Measurements from ENCODE around the gene RAD18. TPM values are rescaled to one million over a fixed set of nuclear protein-coding genes. Genes with fewer than 3 reads are reported as not detected.

Gene RAD18
- total and polyA plus RNA-seq, 2 experiments from 2014 or later: 6.0 to 6.5 TPM

DNA sequence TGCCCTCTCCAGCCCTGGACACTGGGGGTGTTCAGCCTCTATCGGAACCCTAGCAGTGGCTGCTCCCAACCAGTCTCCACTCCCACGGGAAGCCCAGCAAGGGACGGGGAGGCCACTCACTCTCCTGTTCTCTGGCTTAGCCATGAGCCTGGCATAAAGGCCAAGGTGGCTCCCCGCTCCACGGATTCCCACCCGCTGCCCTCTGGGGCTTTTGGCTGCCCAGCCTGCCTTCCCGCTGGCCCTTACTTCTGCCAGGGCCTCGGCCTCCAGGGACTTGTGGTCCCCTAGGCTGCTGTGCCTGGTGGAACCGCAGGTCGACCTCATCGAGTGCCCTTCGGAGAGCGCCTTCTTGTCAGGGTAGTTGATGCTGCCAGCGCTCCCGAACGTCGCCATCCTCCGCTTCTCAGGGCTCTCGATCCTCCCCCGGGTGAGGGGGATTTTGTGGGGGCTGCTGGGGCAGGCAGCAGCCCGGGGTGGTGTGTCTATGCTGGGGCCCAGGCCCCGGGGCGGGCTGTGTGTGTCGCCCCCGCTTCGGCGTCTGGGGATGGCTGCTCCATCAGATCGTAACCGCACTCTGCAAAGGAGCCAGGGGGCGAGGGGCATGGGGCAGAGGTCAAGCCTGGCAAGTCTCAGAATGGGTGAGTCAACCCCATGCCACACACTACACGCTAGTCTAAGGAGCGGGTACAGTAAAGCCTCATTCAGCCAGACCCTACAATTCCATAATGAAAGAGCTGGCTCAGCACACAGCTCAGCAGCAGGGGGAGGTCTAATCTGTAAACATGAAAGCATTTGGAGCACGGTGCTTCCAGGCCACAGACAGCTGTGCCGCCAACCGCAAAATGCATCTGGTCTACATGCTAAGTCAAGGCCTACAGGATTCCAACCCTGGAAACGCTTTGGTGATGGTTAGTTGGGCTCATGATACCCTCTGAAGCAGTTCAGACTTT, 27.3 kb upstream of the RAD18 start:
- Histone ChIP-seq H3K9me2 (replicated peaks; ENCODE audit: insufficient read depth) (no peaks in the 10 kb centered on the region), H3K4me1 (ENCODE audit: insufficient read depth) (peaks cover 7% of the 10 kb centered on the region), H4K20me1 (ENCODE audit: insufficient read depth, poor library complexity, severe bottlenecking) (no peaks in the 10 kb centered on the region), H3K9me3 (ENCODE audit: low read depth) (no peaks in the 10 kb centered on the region), H3K4me3 (no peak overlapping the region), H3K36me3 (replicated peaks; ENCODE audit: insufficient read depth, low read depth) (no peaks in the 10 kb centered on the region), H3K4me2 (no peak overlapping the region), H3K27me3 (no peaks in the 10 kb centered on the region), H2AFZ (no peak overlapping the region), H3K27ac (peak overlapping the region; percentile 74), H3K79me2 (no peaks in the 10 kb centered on the region)
- WGBS (ENCODE audit: low lambda C conversion rate, missing lambda C conversion rate): 86% methylated on average over 31 of the region's 36 CpGs
- TF ChIP-seq EZH2 (IDR thresholded peaks at IDR 0.05; ENCODE audit: borderline replicate concordance): no peak
- TF ChIP-seq EZH2phosphoT487 (IDR thresholded peaks at IDR 0.05; ENCODE audit: low read depth, severe bottlenecking, unreplicated experiment): no peak
- TF ChIP-seq CTCF (IDR thresholded peaks at IDR 0.05; ENCODE audit: poor library complexity): no peak
- peak; percentile 68 for DNase-seq (ENCODE audit: low spot score)

DNA sequence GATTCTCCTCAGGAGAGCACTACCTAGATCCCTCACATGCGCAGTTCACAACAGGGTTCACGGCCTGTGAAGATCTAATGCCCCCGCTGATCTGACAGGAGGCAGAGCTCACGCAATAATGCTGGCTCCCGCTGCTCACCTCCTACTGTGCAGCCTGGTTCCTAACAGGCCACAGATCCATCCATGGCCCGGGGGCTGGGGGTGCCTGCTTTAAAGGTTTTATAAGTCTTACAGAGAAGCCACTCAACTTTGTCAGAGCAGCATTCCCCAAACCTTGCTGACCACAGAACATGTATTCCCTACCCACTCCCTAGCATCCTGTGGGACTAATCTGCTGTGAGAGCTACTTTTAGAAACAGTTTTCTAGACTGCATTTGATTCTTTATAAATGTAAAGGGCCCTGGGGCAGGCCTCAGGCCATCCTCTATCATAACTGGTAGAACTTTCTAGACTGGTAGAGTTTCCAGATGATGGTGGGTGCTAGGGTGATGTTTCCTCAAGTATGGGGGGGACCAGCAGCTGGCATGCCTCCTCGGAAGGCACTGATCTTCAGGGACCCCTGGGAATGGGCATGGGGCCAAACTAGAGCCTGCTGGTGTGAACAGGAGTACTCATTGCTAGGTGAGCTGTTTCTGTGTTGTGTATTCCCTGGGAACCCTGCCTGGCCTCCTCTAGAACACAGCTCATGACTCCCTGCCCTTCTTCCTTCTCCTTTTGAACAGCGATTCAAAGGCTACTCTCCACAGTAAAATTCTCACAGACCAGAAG, 25.7 kb upstream of the RAD18 start:
- no peaks in the 10 kb centered on the region for H3K27me3 ChIP-seq
- peaks cover 7% of the 10 kb centered on the region for H3K4me1 ChIP-seq (ENCODE audit: insufficient read depth)
- no peaks in the 10 kb centered on the region for H4K20me1 ChIP-seq (ENCODE audit: insufficient read depth, poor library complexity, severe bottlenecking)
- H3K9me2 ChIP-seq (replicated peaks; ENCODE audit: insufficient read depth): no peaks in the 10 kb centered on the region
- H3K27ac ChIP-seq: peak overlapping the region; percentile 42
- H3K4me3 ChIP-seq: no peak overlapping the region
- TF ChIP-seq EZH2phosphoT487 (IDR thresholded peaks at IDR 0.05; ENCODE audit: low read depth, severe bottlenecking, unreplicated experiment) (no peak), EZH2 (IDR thresholded peaks at IDR 0.05; ENCODE audit: borderline replicate concordance) (no peak), CTCF (IDR thresholded peaks at IDR 0.05; ENCODE audit: poor library complexity) (no peak)
- H3K4me2 ChIP-seq: no peak overlapping the region
- no peak for DNase-seq (ENCODE audit: low spot score)
- no peaks in the 10 kb centered on the region for H3K36me3 ChIP-seq (replicated peaks; ENCODE audit: insufficient read depth, low read depth)
- H3K9me3 ChIP-seq (ENCODE audit: low read depth): no peaks in the 10 kb centered on the region
- no peaks in the 10 kb centered on the region for H3K79me2 ChIP-seq
- no peak overlapping the region for H2AFZ ChIP-seq
- 68% methylated on average over 8 of the region's 8 CpGs for WGBS (ENCODE audit: low lambda C conversion rate, missing lambda C conversion rate)

DNA sequence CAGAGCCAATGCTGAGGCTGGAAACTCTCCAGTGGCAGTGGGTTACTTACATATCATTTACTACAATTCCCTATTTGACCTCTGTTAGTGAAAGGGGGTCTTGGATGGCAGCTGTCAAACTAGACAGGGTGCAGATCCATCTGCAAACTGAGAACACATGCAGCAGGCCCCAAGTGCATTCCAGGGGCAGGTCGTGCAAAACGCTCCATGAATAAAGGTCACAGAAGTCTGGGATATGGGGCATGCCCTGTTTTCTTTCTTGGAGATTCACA, 25.0 kb upstream of the RAD18 start:
- Histone ChIP-seq H3K27ac (no peak overlapping the region), H3K9me3 (ENCODE audit: low read depth) (no peaks in the 10 kb centered on the region), H3K27me3 (no peaks in the 10 kb centered on the region), H3K4me1 (ENCODE audit: insufficient read depth) (peaks cover 8% of the 10 kb centered on the region), H4K20me1 (ENCODE audit: insufficient read depth, poor library complexity, severe bottlenecking) (no peaks in the 10 kb centered on the region), H3K4me3 (no peak overlapping the region), H3K9me2 (replicated peaks; ENCODE audit: insufficient read depth) (no peaks in the 10 kb centered on the region), H3K4me2 (no peak overlapping the region), H2AFZ (no peak overlapping the region), H3K79me2 (no peaks in the 10 kb centered on the region), H3K36me3 (replicated peaks; ENCODE audit: insufficient read depth, low read depth) (no peaks in the 10 kb centered on the region)
- no peak for TF ChIP-seq EZH2 (IDR thresholded peaks at IDR 0.05; ENCODE audit: borderline replicate concordance)
- no peak for TF ChIP-seq EZH2phosphoT487 (IDR thresholded peaks at IDR 0.05; ENCODE audit: low read depth, severe bottlenecking, unreplicated experiment)
- no peak for TF ChIP-seq CTCF (IDR thresholded peaks at IDR 0.05; ENCODE audit: poor library complexity)
- 40% methylated on average over 2 of the region's 2 CpGs for WGBS (ENCODE audit: low lambda C conversion rate, missing lambda C conversion rate)
- no peak for DNase-seq (ENCODE audit: low spot score)

Data from hepatocyte (in vitro differentiated cells).